Astrocyte of the cerebellum (primary cell): Measurements from ENCODE around the gene MAP10.

Experiments used
- DNase-seq: peaks from one replicate; pipeline ENCODE4 v3.0.0-alpha.2; 2011; ENCODE audit warnings: low read depth
- H3K4me3 ChIP-seq: 2 replicates; pipeline ENCODE4 v1.5.1; 2011; ENCODE audit warnings: mild to moderate bottlenecking, low read depth, low read length, moderate library complexity
- CTCF ChIP-seq: IDR thresholded peaks from 2 replicates; pipeline ENCODE4 v1.5.1; 2012; ENCODE audit warnings: low read length, low read depth, moderate library complexity, mild to moderate bottlenecking; ENCODE audit errors: missing control alignments
- in situ Hi-C: cut with HindIII; loops from 2 replicates; pipeline ENCODE4 v1.10.0; 2017; ENCODE audit warnings: low sequenced_read_pairs

The MAP10 gene

GRCh38 chr1:232830661-232831060, 25.4 kb downstream of the MAP10 start:
- H3K4me3 ChIP-seq: no peak overlapping the region
- TF ChIP-seq CTCF: no peak
- in situ Hi-C loops: no loop called here
- no peak for DNase-seq

- no peak overlapping the region for H3K4me3 ChIP-seq
- no peak for TF ChIP-seq CTCF
- in situ Hi-C loops: no loop called here
- no peak for DNase-seq
Measured at GRCh38 chr1:232831895-232832294, 26.7 kb downstream of the MAP10 start.

GRCh38 chr1:232834066-232834465, 28.9 kb downstream of the MAP10 start:
- in situ Hi-C loops: no loop called here
- no peak for TF ChIP-seq CTCF
- H3K4me3 ChIP-seq: no peak overlapping the region
- DNase-seq: no peak

- no peak overlapping the region for H3K4me3 ChIP-seq
- no peak for TF ChIP-seq CTCF
- in situ Hi-C loops: no loop called here
- no peak for DNase-seq
Measured at GRCh38 chr1:232835166-232835565, 29.9 kb downstream of the MAP10 start.

- DNase-seq: no peak
- in situ Hi-C loops: no loop called here
- TF ChIP-seq CTCF: no peak
- no peak overlapping the region for H3K4me3 ChIP-seq
Measured at GRCh38 chr1:232837087-232837486, 31.9 kb downstream of the MAP10 start.

GRCh38 chr1:232841823-232842565, 36.8 kb downstream of the MAP10 start:
- no peak for TF ChIP-seq CTCF
- in situ Hi-C loops: no loop called here
- no peak overlapping the region for H3K4me3 ChIP-seq
- DNase-seq: no peak
